Prostate gland (tissue), 2 donors: Measurements from ENCODE around the gene SLC9A8.

Experiments used
- CTCF ChIP-seq, 4 experiments: fragments of 200-600 bp in 2 of 4; fragments of 450-650 bp in 2 of 4; sonication (generic) in 2 of 4; IDR thresholded peaks; 1 replicate in 3 of 4; 2 replicates in 1 of 4; pipeline ENCODE4 v1.5.1; 2016 to 2019; ENCODE audit warnings: antibody characterized with exemption in 4 of 4, mild to moderate bottlenecking in 2 of 4, moderate library complexity in 2 of 4
- POLR2A ChIP-seq: fragments of 450-650 bp; IDR thresholded peaks from one replicate; pipeline ENCODE4 v1.6.1; 2016; ENCODE audit warnings: antibody characterized with exemption, mild to moderate bottlenecking
- POLR2AphosphoS5 ChIP-seq: sonication (generic); formaldehyde crosslinking; IDR thresholded peaks from one replicate; pipeline ENCODE4 v1.6.1; 2017; ENCODE audit warnings: antibody characterized with exemption

- no peak for TF ChIP-seq CTCF (IDR thresholded peaks at IDR 0.05)
- TF ChIP-seq POLR2A: no peak
- TF ChIP-seq POLR2AphosphoS5: no peak
Measured at GRCh38 chr20:49824206-49824605, 11.6 kb downstream of the SLC9A8 start.
